ENCODE measurements around the gene PAX4. TPM values are rescaled to one million over a fixed set of nuclear protein-coding genes. Genes with fewer than 3 reads are reported as not detected.
"Not testable (repeated sequence)": the region's sequence is repeated elsewhere in the genome, so short reads cannot be mapped to it uniquely, and the experiment has no call there.

The PAX4 gene
- polyA plus RNA-seq, 1 experiment = not detected

- POLR2A ChIA-PET = no interaction called here
Observed at GRCh38 chr7:127578036-127578684, 39.8 kb downstream of the PAX4 start.

GRCh38 chr7:127571741-127572505 is 46.0 kb downstream of the PAX4 start:
- no peak overlapping the region for H3K4me3 ChIP-seq (ENCODE audit: low read depth, low read length)
- DNase-seq (ENCODE audit: low read depth) = no peak
- CTCF ChIA-PET = interaction anchor here (0.6 to 1.6 kb wide), 2 partner anchors 9 to 685 kb away, joined by 4 read pairs; no protein-coding TSS in a partner anchor
- H3K27me3 ChIP-seq (ENCODE audit: control insufficient read depth, insufficient read depth, low read length) = no peaks in the 10 kb centered on the region
- POLR2A ChIA-PET = no interaction called here
- H3K36me3 ChIP-seq (ENCODE audit: control insufficient read depth, insufficient read depth, low read length) = 0 out of 2 replicates have a peak, but pooled peaks cover 2% of the 10 kb centered on the region
- TF ChIP-seq CTCF (IDR thresholded peaks at IDR 0.05; ENCODE audit: insufficient read depth, low read depth, low read length) = no peak

More at GRCh38 chr7:127578036-127578684, 39.8 kb downstream of the PAX4 start:
- H3K36me3 ChIP-seq (ENCODE audit: control insufficient read depth, insufficient read depth, low read length) = peaks cover 16% of the 10 kb centered on the region
- no peaks in the 10 kb centered on the region for H3K27me3 ChIP-seq (ENCODE audit: control insufficient read depth, insufficient read depth, low read length)
- no peak overlapping the region for H3K4me3 ChIP-seq (ENCODE audit: low read depth, low read length)
- DNase-seq (ENCODE audit: low read depth) = no peak
- CTCF ChIA-PET = interaction anchor here (0.6 to 0.9 kb wide), 3 partner anchors 9 to 14 kb away, joined by 3 to 5 read pairs (median 3); no protein-coding TSS in a partner anchor
- peak; percentile 35 for TF ChIP-seq CTCF (IDR thresholded peaks at IDR 0.05; ENCODE audit: insufficient read depth, low read depth, low read length)

GRCh38 chr7:127568034-127568433 is 49.9 kb downstream of the PAX4 start:
- POLR2A ChIA-PET; DNase-seq (ENCODE audit: low read depth); H3K4me3 ChIP-seq (ENCODE audit: low read depth, low read length); CTCF ChIA-PET; H3K27me3 ChIP-seq (ENCODE audit: control insufficient read depth, insufficient read depth, low read length); H3K36me3 ChIP-seq (ENCODE audit: control insufficient read depth, insufficient read depth, low read length): not testable (repeated sequence)

- TF ChIP-seq CTCF (IDR thresholded peaks at IDR 0.05; ENCODE audit: insufficient read depth, low read depth, low read length) = no peak
- H3K27me3 ChIP-seq (ENCODE audit: control insufficient read depth, insufficient read depth, low read length) = no peaks in the 10 kb centered on the region
- ChIA-PET POLR2A (no interaction called here), CTCF (no interaction called here)
- no peaks in the 10 kb centered on the region for H3K36me3 ChIP-seq (ENCODE audit: control insufficient read depth, insufficient read depth, low read length)
- DNase-seq (ENCODE audit: low read depth) = no peak
- H3K4me3 ChIP-seq (ENCODE audit: low read depth, low read length) = no peak overlapping the region
Observed at GRCh38 chr7:127566242-127566641, 51.7 kb downstream of the PAX4 start.

Other genes with a start within 250 kb of the PAX4 start
- 6.2 and 9.3 TPM in 2 replicates for gene ZNF800, start 225.4 kb downstream of the PAX4 start, polyA plus RNA-seq (2011; rRNA removed)
- gene GCC1, start 32.5 kb downstream of the PAX4 start, polyA plus RNA-seq (2011; rRNA removed) = 9.6 and 10.9 TPM in 2 replicates
- gene ARF5, start 29.7 kb downstream of the PAX4 start, polyA plus RNA-seq (2011; rRNA removed) = 208 and 216 TPM in 2 replicates
- 0.16 and 0.21 TPM in 2 replicates for gene FSCN3, start 24.4 kb downstream of the PAX4 start, polyA plus RNA-seq (2011; rRNA removed)
- gene SND1, start 34.1 kb upstream of the PAX4 start, polyA plus RNA-seq (2011; rRNA removed) = 203 and 204 TPM in 2 replicates